Measurements from ENCODE around the gene WASF2. TPM values are rescaled to one million over a fixed set of nuclear protein-coding genes. Genes with fewer than 3 reads are reported as not detected.

WASF2 gene
- total and polyA plus RNA-seq, 2 of the 13 experiments (the other 11 are each of a cell fraction or from before 2014, with no cell fraction given) = 10.4 to 27.7 TPM

DNA sequence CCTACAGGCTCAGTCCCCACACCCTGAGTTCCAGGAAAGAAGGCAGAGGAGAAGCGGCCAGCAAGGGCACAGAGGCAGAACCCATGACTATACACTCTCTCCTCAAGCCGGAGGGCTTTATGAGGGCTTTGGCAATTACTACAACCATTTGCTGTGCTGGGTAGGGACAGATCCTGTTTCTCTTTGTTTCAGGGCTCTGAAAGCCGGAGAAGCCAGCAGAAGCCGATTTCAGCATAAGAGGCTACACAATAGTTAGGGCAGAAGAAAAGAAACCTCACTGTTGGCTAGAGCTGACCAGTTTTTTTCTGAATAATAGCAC lies 83.6 kb downstream of the WASF2 start:
- H3K36me3 ChIP-seq (replicated peaks in 1 of 2; ENCODE audit: control insufficient read depth in 1 of 2, insufficient read depth in 2 of 2, low read length in 2 of 2) = peaks cover 12 to 36% of the 10 kb centered on the region in 2 experiments
- H3K27me3 ChIP-seq (ENCODE audit: control insufficient read depth in 1 of 2, insufficient read depth in 2 of 2, low read length in 2 of 2) = no peaks in the 10 kb centered on the region
- FAIRE-seq (no peak), DNase-seq (ENCODE audit: low spot score) (no peak), ATAC-seq (no peak)
- POLR2A ChIA-PET = no interaction called here
- H3K9ac ChIP-seq (ENCODE audit: insufficient read depth, low read depth, low read length) = no peak overlapping the region
- H3K4me2 ChIP-seq (ENCODE audit: low read depth, low read length) = no peak overlapping the region
- H3K4me1 ChIP-seq (ENCODE audit: insufficient read depth, low read length) = no peaks in the 10 kb centered on the region
- no peaks in the 10 kb centered on the region for H3K79me2 ChIP-seq (ENCODE audit: insufficient read depth, low read length)
- no peaks in the 10 kb centered on the region for H3K9me3 ChIP-seq (ENCODE audit: low read length)
- CTCF ChIA-PET (ENCODE audit: low intra/inter-chr PET ratio, low total read pairs) = no interaction called here
- TF ChIP-seq ZNF549 (CRISPR knock-in tag; IDR thresholded peaks at IDR 0.05) (no peak), RFX5 (IDR thresholded peaks at IDR 0.05; ENCODE audit: low read depth, low read length) (no peak), CBX1 (IDR thresholded peaks at IDR 0.05; ENCODE audit: low read depth) (no peak), ZKSCAN5 (CRISPR knock-in tag; IDR thresholded peaks at IDR 0.05) (no peak), ZNF781 (CRISPR knock-in tag; IDR thresholded peaks at IDR 0.05; ENCODE audit: borderline replicate concordance, not compliant biosample characterization) (no peak), ZNF567 (CRISPR knock-in tag; IDR thresholded peaks at IDR 0.05; ENCODE audit: borderline replicate concordance) (no peak)
- TF ChIP-seq, protein P1, sequence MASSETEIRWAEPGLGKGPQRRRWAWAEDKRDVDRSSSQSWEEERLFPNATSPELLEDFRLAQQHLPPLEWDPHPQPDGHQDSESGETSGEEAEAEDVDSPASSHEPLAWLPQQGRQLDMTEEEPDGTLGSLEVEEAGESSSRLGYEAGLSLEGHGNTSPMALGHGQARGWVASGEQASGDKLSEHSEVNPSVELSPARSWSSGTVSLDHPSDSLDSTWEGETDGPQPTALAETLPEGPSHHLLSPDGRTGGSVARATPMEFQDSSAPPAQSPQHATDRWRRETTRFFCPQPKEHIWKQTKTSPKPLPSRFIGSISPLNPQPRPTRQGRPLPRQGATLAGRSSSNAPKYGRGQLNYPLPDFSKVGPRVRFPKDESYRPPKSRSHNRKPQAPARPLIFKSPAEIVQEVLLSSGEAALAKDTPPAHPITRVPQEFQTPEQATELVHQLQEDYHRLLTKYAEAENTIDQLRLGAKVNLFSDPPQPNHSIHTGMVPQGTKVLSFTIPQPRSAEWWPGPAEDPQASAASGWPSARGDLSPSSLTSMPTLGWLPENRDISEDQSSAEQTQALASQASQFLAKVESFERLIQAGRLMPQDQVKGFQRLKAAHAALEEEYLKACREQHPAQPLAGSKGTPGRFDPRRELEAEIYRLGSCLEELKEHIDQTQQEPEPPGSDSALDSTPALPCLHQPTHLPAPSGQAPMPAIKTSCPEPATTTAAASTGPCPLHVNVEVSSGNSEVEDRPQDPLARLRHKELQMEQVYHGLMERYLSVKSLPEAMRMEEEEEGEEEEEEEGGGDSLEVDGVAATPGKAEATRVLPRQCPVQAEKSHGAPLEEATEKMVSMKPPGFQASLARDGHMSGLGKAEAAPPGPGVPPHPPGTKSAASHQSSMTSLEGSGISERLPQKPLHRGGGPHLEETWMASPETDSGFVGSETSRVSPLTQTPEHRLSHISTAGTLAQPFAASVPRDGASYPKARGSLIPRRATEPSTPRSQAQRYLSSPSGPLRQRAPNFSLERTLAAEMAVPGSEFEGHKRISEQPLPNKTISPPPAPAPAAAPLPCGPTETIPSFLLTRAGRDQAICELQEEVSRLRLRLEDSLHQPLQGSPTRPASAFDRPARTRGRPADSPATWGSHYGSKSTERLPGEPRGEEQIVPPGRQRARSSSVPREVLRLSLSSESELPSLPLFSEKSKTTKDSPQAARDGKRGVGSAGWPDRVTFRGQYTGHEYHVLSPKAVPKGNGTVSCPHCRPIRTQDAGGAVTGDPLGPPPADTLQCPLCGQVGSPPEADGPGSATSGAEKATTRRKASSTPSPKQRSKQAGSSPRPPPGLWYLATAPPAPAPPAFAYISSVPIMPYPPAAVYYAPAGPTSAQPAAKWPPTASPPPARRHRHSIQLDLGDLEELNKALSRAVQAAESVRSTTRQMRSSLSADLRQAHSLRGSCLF (CRISPR knock-in tag; IDR thresholded peaks at IDR 0.05; ENCODE audit: borderline replicate concordance) = no peak
- TF ChIP-seq, protein P2, sequence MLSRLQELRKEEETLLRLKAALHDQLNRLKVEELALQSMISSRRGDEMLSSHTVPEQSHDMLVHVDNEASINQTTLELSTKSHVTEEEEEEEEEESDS (CRISPR knock-in tag; IDR thresholded peaks at IDR 0.05; ENCODE audit: borderline replicate concordance) = no peak
- TF ChIP-seq, protein P3, sequence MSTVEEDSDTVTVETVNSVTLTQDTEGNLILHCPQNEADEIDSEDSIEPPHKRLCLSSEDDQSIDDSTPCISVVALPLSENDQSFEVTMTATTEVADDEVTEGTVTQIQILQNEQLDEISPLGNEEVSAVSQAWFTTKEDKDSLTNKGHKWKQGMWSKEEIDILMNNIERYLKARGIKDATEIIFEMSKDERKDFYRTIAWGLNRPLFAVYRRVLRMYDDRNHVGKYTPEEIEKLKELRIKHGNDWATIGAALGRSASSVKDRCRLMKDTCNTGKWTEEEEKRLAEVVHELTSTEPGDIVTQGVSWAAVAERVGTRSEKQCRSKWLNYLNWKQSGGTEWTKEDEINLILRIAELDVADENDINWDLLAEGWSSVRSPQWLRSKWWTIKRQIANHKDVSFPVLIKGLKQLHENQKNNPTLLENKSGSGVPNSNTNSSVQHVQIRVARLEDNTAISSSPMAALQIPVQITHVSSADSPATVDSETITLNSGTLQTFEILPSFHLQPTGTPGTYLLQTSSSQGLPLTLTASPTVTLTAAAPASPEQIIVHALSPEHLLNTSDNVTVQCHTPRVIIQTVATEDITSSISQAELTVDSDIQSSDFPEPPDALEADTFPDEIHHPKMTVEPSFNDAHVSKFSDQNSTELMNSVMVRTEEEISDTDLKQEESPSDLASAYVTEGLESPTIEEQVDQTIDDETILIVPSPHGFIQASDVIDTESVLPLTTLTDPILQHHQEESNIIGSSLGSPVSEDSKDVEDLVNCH (CRISPR knock-in tag; IDR thresholded peaks at IDR 0.05) = no peak
- H4K20me1 ChIP-seq (ENCODE audit: insufficient read depth, low read length) = no peaks in the 10 kb centered on the region
- H2AFZ ChIP-seq (ENCODE audit: low read length) = no peak overlapping the region
- no TSS peak for BruUV-seq (replicated peaks)
- in situ Hi-C loops (cut with HindIII; ENCODE audit: extremely low pct_ligation_motif_present, low pct_unique_long_range_greater_than_20kb) = no loop called here
- intact Hi-C loops (cut with micrococcal nuclease; ENCODE audit: unreplicated experiment) = no loop called here
- no peak overlapping the region for H3K27ac ChIP-seq (ENCODE audit: extremely low read length, insufficient read depth, low read length)
- 95% methylated on average over 4 of the region's 4 CpGs for WGBS (ENCODE audit: low lambda C conversion rate)
- no peak overlapping the region for H3K4me3 ChIP-seq (replicated peaks in 1 of 3; ENCODE audit: insufficient read depth in 1 of 3, low read depth in 2 of 3, low read length in 3 of 3)
